Measurements from ENCODE around the gene STX1B. TPM values are rescaled to one million over a fixed set of nuclear protein-coding genes. Genes with fewer than 3 reads are reported as not detected.

Gene STX1B
- 0.46 TPM in 1 of 2 replicates, not detected in the other for total RNA-seq (2014; rRNA removed; shearing (Covaris generic); ENCODE audit: low replicate concordance)

DNA sequence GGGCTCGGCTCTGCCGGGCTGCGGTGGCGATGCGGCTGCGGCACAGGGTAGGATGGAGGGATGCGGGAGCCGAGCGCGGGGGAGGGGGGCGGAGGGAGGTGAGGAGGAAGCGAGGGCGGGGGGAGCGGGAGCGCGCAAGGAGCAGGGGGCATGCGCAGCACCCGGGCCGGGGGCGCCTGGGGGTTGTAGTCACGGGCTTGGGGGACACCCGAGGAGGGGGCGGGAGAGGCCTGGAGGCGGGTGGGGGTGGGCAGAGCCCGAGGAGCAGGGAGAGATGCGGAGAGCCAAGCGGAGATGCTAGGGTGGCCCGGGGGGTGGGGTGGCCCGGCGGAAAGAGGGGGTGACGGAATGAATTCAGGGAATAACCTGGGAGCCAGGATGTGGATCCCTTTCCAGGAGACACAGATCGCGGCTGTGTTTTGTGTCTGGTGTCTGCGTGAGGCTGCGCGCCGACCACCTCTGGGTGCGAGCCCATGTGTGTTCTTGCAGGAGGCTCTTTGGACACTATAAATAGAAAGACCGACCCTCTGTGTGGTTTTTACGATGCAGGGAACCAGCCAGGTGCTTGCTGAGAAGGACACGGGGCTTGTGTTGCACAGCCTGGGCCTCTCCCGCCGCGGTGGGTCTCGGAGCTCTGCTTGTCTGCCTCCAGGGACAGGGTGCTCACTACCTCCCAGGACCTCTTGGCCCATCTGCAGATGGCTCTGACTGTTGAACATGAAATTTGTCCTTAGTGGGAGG lies at the start of gene STX1B:
TSS of gene STX1B (minus strand) at position 54 of the 741 bp plus-strand sequence. CDS start 242 bp downstream, outside the sequence.
- in situ Hi-C loops (cut with HindIII; ENCODE audit: low pct_unique_long_range_greater_than_20kb, low sequenced_read_pairs): no loop called here

DNA sequence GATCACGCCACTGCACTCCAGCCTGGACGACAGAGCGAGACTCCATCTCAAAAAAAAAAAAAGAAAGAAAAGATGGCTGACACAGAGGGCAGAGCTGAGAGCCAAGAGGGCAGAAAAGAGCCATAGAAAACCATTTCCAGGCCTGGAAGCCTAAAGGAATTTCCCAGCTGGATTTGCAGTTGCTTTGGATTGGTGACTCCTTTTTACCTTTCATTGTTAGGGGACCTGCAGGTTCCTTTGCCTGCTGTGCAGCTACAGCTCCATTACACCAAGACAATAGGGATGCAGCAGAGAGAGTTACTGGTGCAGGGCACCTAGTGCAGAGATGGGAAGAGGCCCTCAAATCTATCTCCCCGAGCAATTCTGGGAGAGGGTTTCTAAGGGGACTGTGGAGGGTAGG lies 45.2 kb upstream of the STX1B start:
- in situ Hi-C loops (cut with HindIII; ENCODE audit: low pct_unique_long_range_greater_than_20kb, low sequenced_read_pairs): no loop called here

More for the DNA sequence above, at the start of gene STX1B:
- DNase-seq (ENCODE audit: low read depth): no peak

DNA sequence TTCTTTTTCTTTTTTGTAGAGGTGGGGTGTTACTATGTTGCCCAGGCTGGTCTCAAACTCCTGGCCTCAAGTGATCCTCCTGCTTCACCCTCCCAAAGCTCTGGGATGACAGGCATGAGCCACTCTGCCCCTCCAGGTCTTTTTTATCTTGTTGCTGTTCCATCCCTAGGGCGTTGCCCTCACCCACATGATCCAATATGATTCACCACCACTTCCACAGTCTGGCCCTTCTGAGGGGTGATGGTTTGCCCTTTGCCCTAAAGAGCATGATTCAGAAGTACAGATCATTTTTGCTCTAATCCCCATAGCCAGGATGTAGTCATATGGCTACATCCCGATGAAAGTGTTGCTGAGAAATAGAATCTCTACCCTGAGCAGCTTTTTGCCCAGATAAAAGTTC lies 41.7 kb upstream of the STX1B start:
- in situ Hi-C loops (cut with HindIII; ENCODE audit: low pct_unique_long_range_greater_than_20kb, low sequenced_read_pairs): no loop called here
- peak; percentile 95 for DNase-seq (ENCODE audit: low read depth)

More for the DNA sequence above, 45.2 kb upstream of the STX1B start:
- DNase-seq (ENCODE audit: low read depth): no peak

DNA sequence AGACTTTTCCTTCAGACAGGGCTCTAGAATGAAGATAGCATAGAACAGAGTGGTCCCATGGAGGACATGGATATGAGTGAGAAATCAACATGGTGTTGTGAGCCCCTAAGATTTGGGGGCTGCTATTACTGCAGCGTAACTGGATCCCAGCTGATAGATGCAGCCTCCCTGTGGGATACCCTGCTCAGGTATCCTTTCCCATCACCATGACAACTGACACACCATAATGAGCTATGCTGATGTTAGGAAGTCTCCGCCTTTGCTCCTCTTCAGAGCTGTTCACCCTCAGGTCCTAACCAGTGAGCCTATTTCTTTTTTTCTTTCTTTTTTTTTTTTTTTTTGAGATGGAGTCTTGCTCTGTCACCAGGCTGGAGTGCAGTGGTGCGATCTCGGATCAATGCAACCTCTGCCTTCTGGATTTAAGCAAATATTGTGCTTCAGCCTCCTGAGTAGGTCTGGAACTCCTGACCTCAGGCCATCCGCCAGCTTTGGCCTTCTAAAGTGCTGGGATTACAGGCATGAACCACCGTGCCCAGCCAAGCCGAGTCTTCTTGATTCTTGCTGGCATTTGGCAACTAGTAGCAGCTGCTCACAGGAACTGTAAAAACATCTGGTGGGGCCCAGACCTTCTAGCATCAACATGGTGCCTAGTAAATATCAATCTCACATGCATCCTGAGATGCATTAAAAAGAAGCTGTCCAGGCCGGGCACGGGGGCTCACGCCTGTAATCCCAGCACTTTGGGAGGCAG lies 40.0 kb upstream of the STX1B start:
- in situ Hi-C loops (cut with HindIII; ENCODE audit: low pct_unique_long_range_greater_than_20kb, low sequenced_read_pairs): no loop called here
- no peak for DNase-seq (ENCODE audit: low read depth)

DNA sequence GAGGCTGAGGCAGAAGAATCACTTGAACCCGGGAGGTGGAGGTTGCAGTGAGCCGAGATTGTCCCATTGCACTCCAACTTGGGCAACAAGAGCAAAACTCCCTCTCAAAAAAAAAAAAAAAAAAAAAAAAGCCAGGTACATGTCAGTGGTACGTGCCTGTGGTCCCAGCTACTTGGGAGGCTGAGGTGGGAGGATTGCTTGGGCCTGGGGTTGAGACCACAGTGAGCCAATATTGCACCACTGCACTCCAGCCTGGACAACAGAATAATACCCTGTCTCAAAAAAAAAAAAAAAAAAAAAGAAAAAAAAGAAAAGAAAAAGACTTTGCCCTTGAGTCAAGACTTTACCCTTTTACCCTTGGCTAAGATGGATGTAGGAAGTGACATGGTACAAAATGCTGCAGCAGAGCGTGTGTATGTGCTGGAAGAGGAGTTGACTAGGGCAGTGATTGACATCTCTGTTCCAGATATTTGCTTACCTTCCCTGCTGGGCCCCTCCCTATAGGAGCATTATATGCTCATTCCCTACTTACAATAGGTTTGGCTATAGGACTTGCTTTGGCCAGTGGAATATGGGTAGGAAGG lies 33.6 kb upstream of the STX1B start:
- DNase-seq (ENCODE audit: low read depth): no peak
- in situ Hi-C loops (cut with HindIII; ENCODE audit: low pct_unique_long_range_greater_than_20kb, low sequenced_read_pairs): no loop called here

DNA sequence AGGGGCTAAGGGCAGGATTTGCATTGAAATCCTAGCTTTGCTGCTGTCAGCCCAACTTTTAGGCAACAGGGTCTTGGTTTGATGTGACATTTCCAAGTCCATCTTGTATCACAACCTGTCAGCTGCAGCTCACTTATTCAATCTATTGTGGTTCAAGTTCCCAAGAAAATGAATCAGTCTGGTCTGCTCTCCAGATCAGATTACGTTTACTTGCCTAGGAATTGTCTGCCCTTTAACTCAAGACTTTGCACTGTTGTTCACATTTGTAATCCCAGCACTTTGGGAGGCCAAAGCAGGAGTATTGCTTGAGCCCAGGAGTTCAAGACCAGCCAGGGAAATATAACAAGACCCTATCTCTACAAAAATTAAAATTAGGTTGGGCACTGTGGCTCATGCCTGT lies 32.9 kb upstream of the STX1B start:
- in situ Hi-C loops (cut with HindIII; ENCODE audit: low pct_unique_long_range_greater_than_20kb, low sequenced_read_pairs): no loop called here

DNA sequence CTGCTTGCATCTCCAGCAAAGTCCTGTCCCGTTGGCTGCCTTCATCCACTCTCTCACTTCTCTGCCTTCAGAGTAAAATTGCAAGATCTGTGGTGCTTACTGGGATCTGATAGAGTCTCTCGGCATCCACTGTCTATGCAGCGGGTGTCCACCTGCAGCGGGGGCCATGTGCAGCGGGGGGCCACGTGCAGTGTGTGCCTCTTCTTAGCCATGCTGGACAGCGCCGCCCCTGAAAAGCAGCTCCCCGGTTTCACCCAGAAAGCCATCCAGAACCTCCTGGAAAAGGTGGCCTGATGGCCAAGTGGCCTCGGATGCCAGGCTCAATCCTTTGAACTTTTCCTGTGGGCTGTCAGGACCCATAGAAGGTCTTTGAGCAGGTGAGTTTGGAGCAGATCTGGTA lies 32.4 kb upstream of the STX1B start:
- DNase-seq (ENCODE audit: low read depth): no peak
- in situ Hi-C loops (cut with HindIII; ENCODE audit: low pct_unique_long_range_greater_than_20kb, low sequenced_read_pairs): no loop called here

More for the DNA sequence above, 32.9 kb upstream of the STX1B start:
- no peak for DNase-seq (ENCODE audit: low read depth)

DNA sequence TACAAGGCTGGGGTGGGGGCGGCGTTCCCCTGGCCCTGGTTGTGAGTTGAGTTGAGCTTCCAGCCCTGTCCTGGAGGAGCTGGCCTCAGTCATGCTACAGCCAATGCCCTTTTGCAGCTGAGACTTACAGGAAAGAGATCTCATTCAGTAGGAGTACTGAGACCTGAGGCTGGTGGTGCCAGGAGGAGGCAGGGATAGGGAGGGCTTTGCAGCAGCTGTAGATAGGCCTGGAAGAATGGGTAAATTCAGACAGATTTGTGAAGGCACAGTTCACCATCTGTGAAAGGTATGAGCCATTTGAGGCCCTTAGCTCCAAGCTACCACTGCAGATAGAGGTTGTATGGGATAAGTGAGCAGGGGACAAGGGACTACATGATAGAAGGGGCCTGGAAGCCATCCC lies 28.6 kb upstream of the STX1B start:
- in situ Hi-C loops (cut with HindIII; ENCODE audit: low pct_unique_long_range_greater_than_20kb, low sequenced_read_pairs): no loop called here
- no peak for DNase-seq (ENCODE audit: low read depth)

DNA sequence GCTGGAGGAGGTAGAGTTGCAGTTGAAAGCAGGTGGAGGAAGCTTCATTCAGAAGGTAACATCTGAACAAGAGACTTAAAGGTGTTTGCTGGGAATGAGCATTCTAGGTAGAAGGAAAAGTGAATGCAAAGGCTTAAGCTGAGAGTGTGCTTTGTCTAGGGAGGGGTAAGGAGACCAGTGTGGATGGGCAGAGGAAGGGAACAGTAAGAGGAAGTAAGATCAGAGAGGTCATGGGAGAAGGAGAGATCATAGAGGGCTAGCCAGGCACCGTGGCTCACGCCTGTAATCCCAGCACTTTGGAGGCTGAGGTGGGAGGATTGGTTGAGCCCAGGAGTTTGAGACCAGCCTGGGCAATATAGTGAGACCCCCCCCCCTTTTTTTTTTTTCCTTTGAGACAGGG lies 26.3 kb upstream of the STX1B start:
- in situ Hi-C loops (cut with HindIII; ENCODE audit: low pct_unique_long_range_greater_than_20kb, low sequenced_read_pairs): no loop called here
- DNase-seq (ENCODE audit: low read depth): no peak

DNA sequence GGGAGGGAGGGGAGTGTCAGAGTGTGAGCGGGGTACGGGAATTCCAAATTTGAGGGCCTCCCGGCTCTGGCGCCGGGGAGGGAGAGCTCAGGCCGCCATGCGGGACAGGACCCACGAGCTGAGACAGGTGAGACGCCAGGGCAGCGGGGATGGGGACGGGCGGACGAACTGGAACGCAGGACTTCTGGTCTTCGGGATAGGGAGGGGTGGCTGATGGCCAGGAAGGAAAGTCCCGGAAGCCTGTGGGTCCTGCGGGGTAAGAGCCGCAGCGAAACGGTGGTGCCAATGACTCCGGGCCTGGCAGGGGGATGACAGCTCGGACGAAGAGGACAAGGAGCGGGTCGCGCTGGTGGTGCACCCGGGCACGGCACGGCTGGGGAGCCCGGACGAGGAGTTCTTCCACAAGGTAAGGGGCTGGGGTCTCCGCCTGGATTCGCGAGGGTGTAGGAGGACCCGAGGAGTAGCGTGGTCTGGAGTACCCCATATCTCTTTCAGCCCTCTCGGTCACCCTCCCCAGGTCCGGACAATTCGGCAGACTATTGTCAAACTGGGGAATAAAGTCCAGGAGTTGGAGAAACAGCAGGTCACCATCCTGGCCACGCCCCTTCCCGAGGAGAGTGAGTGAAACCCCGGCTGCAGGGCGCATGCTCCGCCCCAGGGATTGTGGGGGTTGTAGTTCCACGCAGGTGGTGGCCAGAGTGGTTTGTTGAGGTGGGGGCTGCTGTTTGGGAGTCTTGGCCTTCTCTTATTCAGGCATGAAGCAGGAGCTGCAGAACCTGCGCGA lies 23.5 kb upstream of the STX1B start:
- in situ Hi-C loops (cut with HindIII; ENCODE audit: low pct_unique_long_range_greater_than_20kb, low sequenced_read_pairs): no loop called here
- peak; percentile 76 for DNase-seq (ENCODE audit: low read depth)

DNA sequence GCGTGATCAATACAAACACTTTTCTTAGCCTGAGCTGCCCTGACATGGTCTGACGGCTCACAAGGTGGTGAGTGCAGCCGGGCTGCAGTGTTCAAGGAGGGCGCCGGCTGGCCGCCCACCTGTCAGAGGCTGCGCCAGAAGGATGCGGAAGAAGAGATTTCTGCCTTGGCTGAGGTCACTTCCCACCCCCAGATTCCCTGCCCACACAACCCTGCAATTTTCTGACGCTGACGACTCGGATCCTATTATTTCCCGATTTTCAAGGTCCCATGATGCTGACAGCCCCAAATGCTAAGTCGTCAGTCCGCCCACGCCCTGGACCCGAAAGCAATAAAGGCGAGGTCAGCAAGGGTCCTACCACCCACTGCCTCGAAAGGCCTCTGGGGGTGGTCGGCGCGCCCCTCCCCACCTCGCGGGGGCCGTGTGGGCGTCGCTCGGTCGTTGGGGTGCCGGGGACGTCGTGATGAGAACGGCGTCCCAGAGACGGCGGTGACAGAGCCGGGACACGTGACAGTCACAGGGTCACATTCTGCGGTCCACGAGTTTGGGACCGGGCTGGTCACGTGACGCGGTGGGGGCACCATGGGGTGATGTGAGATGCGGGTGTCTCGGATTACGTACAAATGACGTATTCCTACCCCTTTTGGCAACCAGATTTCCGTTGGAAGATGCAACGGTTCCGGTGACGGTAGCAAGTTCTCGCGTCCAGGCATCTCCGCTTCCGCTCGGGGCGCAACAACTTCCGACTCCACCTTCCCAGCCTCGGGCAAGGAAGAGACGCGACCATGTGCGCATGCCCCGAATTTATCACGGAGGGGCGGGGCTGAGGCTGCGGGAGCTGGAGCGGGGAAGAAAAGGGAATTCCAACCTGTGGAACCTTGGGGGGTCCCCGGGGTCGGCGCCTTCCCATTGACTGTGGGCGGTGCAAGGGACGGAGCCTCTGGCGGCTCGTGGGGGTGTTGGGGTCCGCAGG lies 22.6 kb upstream of the STX1B start, which contains the start of gene STX4:
TSS of gene STX4 (plus strand) at position 823 of the 973 bp plus-strand sequence. CDS start 248 bp downstream, outside the sequence.
- in situ Hi-C loops (cut with HindIII; ENCODE audit: low pct_unique_long_range_greater_than_20kb, low sequenced_read_pairs): no loop called here
- peak; percentile 95 for DNase-seq (ENCODE audit: low read depth)

DNA sequence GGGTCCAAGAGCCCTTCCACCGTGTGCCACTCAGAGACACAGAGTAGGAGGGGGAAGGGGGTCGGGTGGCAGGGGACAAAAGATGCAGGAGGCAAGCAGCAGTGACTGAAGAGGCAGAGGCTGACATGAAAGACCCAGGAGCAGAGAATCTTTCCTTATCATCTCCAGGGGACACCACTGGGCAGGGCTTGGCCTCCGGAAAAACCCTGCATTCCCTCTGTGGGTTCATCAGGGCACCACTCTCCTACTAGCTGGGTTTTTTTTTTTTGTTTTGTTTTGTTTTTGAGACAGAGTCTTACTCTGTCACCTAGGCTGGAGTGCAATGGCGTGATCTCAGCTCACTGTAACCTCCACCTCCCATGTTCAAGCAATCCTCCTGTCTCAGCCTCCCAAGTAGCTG lies 20.8 kb upstream of the STX1B start:
- in situ Hi-C loops (cut with HindIII; ENCODE audit: low pct_unique_long_range_greater_than_20kb, low sequenced_read_pairs): no loop called here
- DNase-seq (ENCODE audit: low read depth): no peak

DNA sequence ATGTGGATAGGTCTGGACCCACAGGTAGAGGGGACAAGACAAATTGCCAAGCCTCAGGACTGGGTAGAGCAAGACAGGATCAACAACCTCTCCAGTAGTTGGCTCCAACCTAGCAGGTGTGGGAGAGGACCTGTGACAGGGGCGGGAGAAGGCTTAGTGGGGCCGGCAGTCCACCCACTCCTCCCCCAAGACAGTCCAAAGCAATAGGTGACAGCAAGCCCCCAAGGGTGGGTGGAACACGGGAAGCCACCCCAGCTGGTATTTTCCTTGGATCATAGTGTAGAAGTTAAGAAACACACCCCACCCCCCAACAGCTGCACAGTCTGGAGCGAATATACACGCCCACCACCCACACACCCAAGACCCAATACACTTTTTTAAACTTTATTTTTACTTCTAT lies 18.8 kb upstream of the STX1B start:
- in situ Hi-C loops (cut with HindIII; ENCODE audit: low pct_unique_long_range_greater_than_20kb, low sequenced_read_pairs): no loop called here
- DNase-seq (ENCODE audit: low read depth): no peak

DNA sequence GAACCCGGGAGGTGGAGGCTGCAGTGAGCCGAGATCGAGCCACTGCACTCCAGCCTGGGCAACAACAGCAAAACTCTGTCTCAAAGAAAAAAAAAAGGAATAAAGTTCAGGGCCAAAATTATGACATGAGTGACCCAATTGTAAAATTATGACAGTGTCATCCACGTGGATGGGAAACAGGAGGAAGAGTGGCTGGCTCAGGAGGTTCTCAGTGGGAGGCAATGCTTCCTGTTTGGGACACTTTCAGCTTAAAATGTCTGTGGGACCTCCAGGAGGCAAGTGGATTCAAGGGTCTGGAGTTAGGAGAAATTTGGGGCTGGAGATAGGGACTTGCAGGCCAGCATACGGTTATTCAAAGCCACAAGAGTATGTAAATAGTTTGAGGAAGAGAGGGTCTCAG lies 14.9 kb upstream of the STX1B start:
- in situ Hi-C loops (cut with HindIII; ENCODE audit: low pct_unique_long_range_greater_than_20kb, low sequenced_read_pairs): no loop called here
- DNase-seq (ENCODE audit: low read depth): no peak

DNA sequence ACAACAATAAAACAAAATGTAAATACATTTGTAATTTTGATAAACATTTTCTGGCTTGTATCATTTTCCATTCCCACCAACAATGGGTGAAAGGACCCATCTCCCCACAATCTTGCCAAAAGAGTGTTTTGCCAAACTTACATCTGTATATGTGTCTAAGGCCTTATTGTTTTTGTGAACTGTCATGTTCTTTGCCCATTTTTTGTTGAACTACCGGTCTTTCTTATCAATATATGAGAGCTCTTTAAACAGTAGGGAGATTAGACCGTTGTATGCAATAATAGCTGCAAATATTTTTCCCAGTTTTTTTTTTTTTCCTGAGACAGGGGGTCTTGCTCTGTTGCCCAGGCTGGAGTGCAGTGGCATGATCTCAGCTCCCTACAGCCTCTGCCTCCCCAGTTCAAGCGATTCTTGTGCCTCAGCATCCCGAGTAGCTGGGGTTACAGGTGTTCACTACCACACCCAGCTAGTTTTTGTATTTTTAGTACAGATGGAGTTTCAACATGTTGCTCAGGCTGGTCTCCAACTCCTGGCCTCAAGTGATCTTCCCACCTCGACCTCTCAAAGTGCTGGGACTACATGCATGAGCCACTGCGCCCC lies 13.3 kb upstream of the STX1B start:
- in situ Hi-C loops (cut with HindIII; ENCODE audit: low pct_unique_long_range_greater_than_20kb, low sequenced_read_pairs): no loop called here
- no peak for DNase-seq (ENCODE audit: low read depth)

DNA sequence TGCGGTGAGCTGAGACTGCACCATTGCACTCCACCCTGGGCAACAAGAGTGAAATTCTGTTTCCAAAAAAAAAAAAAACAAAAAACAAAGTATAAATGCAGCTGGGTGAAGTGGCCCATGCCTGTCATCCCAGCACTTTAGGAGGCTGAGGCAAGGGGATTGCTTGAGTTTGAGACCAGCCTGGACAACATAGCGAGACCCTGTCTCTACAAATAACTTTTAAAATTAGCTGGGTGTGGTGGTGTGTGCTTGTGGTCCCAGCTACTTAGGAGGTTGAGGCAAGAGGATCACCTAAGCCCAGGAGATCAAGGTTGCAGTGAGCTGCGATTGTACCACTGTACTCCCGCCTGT lies 12.8 kb upstream of the STX1B start:
- in situ Hi-C loops (cut with HindIII; ENCODE audit: low pct_unique_long_range_greater_than_20kb, low sequenced_read_pairs): no loop called here

More for the DNA sequence above, 12.8 kb upstream of the STX1B start:
- no peak for DNase-seq (ENCODE audit: low read depth)
